HG03460 (cell line): ENCODE results near the gene TBC1D22B.

Experiments used
- ATAC-seq: cut with Tn5 transposase; IDR thresholded peaks from one replicate; pipeline ENCODE4 v1.9.1; 2021; ENCODE audit not compliant: unreplicated experiment

Gene TBC1D22B

DNA sequence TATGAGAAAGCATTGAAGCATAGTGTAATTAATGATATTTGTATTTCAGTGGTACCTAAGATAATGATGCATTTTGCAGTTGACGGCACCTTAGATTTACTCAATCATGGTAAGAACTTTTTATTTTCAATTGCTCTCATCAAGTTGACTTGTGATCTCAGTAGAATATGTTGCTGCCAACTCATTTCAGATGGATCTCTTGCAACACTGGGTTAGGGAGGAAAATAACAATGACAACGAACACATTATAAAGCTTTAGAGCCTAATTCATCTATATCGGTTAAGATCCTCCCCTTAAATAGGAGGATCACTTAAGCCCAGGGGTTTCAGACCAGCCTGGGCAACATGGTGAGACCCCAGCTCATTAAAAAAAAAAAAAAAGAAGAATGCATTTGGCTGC is 18.0 kb upstream of the TBC1D22B start:
- no peak for ATAC-seq

GRCh38 chr6:37239950-37240713 is 17.4 kb upstream of the TBC1D22B start:
- no peak for ATAC-seq

DNA sequence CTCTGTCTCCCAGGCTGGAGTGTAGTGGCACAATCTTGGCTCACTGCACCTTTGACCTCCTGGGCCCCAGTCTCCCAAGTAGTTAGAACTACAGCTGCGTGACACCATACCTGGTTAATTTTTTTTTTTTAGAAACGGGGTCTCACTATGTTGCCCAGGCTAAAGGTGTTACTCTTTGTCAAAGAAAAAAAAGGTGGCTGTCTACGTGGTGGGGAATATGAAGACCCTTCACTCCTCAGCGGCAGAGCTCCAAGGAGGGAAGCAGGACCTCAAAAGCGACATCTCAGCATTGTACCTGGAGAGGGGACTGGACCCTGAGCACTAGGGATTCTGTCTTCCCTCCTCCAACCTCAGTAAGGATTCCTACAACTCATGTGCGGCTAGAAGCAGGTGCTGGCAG is 16.4 kb upstream of the TBC1D22B start:
- ATAC-seq: no peak

- no peak for ATAC-seq
Observed at GRCh38 chr6:37241775-37242428, 15.7 kb upstream of the TBC1D22B start.

- ATAC-seq: no peak
Observed at GRCh38 chr6:37242429-37243052, 15.0 kb upstream of the TBC1D22B start.

- no peak for ATAC-seq
Observed at GRCh38 chr6:37243131-37243815, 14.3 kb upstream of the TBC1D22B start.

DNA sequence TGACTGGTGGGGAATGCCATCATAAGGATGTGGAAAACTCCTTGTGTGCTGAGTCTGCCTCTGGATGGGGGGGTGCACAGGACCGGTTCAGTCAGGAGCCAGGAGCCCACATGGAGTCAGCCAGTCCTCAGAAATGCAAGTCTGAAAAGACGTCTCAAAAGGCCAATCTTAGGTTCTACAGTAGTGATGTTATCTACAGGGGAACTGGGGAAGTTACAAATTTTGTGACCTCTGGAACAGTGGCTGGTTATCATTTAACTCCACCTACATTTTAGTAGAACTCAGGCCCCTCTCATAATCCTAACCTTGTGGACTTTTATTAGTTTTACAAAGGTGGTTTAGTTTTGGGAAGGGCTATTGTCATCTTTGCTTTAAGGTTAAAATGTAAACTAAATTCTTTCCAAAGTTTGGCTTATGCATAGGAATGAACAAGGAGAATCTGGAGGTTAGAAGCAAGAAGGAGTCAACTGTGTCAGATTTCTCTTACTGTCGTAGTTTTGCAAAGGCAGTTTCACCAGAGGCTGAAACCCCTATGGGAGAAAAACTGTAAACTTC is 13.7 kb upstream of the TBC1D22B start:
- no peak for ATAC-seq

DNA sequence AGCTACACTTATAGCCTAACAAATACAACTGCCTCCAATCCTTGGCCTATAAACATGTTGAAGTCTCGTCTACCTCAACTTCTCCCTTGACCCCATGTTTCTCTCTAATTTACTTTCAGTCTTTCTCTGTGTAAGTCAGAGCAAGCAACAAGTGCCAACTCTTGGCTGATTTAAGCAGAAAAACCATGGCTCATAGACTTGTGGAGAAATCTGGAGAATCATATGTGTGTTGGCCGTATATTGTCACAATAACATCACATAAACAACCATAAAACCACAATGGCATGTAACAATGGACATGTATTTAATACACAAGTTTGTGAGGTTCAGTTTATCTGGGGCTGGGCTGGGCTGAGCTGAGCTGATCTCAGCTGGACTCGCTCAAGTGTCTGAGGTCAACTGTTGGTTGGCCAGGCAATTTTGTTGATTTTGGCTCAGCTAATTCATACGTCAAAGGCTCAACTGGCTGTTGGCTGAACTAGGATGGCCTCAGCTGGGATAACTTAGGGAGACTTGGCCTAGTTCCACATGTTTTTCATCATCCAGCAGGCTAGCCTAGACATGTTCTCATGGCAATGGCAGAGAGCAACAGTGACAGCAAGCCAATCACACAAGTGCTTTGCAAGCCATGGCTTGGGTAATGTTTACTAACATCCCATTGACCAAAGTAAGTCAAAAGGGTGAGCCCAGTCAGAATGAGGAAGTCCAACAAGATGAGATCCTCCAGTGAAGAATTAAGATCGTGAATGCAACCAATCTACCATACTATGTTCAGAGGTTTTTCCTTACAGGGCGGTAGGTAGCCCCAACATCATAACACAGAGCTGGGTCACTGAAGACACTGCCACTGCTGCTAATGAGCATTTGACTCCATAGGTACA is 12.9 kb upstream of the TBC1D22B start:
- ATAC-seq: no peak

GRCh38 chr6:37251211-37251780 is 6.3 kb upstream of the TBC1D22B start:
- ATAC-seq: no peak

GRCh38 chr6:37253486-37254007 is 4.0 kb upstream of the TBC1D22B start:
- no peak for ATAC-seq

- no peak for ATAC-seq
Observed at GRCh38 chr6:37254881-37255280, 2.7 kb upstream of the TBC1D22B start.

DNA sequence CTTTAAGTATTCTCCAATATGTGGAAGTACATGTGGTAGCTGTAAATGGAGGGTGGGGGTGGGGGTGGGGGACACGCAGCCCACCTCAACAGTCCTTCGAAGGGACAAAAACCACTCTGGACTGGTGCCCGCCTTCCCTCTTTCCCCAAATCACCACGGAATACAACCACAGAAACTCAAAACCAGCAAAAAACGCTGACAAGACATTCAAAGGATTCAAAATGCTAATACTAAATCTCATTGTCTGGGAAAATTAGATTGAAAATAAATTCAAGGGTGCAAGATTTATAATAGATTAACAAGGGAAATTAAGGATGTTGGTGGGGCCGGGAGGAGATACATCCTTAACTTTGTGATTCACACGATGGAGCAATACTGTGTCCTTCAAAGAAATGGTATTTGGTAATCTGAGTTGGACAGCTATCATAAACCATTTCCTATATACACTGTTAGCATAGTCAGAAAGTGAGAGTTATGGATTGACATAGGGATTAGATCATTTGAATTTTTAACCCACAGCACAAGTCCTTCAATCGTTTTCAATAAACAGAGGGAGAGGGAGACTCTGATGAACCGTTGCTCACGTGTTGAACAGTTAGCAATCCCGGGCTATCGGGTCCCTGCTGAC is 766 bp upstream of the TBC1D22B start:
- ATAC-seq: no peak

GRCh38 chr6:37257320-37257633 is 295 bp upstream of the TBC1D22B start:
- ATAC-seq: no peak

DNA sequence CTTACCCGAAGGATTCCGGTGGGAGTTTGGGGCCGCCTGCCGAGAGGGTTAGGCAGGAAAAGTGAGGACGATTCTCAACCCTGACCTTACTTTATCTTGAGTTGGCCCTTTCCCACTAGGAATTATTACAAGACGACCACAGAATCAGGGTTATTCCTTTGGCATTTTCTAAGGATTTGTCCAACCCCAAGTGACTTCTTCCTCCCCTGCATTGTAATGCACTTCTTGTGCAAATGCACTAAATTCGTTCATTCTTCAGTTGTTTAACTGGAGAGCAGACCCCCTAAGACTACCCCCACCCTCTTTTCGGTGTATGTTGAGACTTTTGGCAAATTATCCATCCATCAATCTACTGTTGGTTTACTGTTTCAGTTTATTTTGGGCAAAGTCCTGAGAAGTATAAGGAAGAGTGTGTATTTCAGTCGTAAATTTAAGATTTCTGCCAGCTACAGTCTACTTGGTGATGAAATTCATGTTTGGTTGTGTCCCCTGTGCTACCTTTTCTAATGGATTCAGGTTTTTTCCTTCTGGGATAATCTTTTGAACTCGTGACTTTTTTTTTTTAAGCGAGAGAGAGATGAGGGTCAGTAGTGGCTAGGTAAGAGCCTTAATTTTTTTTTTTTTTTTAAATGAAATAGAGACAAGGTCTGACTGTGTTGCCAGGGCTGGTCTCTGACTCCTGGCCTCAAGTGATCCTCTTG is 983 bp downstream of the TBC1D22B start:
- ATAC-seq: no peak

DNA sequence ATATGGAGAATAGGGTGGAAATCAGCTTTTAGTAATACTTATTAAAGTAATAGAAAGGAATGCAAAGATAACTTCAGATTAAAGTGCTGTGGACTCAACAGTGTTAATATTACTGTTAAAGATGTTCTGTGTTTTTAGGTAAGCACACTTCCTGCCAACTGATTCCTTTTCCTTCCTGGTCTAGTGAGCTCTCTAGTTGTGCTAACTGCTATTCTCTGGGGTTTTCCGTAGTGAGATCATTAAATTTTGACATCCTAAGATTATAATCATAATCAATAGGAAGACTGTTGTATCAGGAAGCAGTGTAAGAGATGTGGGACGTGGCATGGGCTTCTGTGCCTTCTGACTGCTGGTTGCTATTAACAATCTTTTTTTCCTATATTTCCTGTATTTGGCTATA is 1.6 kb downstream of the TBC1D22B start:
- no peak for ATAC-seq

GRCh38 chr6:37260040-37260439 is 2.5 kb downstream of the TBC1D22B start:
- ATAC-seq: no peak

DNA sequence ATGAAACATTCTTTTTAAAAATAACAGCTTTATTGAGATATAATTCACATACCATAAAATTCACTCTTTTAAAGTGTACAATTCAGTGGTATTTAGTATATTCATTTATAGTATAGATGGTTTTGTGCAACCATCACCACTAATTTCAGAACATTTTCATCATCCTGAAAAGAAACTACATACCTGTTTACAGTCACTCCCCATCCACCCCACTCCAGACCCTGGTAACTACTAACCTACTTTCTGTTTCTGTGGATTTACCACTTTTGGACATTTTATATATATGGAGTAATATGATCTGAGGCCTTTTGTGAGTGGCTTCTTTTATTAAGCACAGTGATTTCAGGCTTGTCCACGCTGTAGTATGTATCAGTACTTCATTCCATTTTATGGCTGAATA is 2.9 kb downstream of the TBC1D22B start:
- no peak for ATAC-seq

GRCh38 chr6:37261198-37261597 is 3.6 kb downstream of the TBC1D22B start:
- no peak for ATAC-seq

DNA sequence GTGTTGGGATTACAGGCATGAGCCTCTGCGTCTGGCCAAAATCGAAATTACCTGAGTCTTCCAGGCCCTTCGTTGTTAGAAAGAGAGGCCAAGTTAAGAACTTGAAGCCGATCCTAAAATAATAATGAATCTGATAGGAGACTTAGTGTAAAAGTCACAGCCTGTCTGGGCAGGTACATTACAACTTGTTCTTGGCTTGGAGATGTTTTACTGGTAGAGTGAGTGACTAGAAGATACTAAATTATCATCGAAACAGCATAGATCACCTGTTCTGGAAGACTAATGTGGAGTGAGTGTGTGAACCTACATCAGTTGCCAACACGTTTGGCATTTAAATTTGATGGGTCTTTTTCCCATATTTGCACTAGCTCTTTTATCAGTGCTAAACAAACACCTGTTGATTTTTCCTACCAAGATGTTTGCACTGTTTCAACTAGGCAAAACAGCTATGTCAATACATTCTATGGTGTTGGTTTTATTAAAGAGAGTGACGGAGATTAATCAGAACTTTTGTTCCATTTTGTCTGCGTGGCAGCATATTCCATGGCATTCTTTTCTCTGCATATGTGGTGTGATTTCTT is 5.0 kb downstream of the TBC1D22B start:
- ATAC-seq: no peak
